Osteocyte (in vitro differentiated cells): ENCODE data around the gene CPXM1. TPM values are rescaled to one million over a fixed set of nuclear protein-coding genes. Genes with fewer than 3 reads are reported as not detected.

Experiments
- DNase-seq: peaks from one replicate; pipeline ENCODE4 v3.0.0; 2021; ENCODE audit warnings: mixed read lengths; ENCODE audit not compliant: unreplicated experiment; ENCODE audit errors: extremely low spot score
- H3K27ac Mint-ChIP-seq: one replicate; pipeline ENCODE4 v1.8.0; 2021; ENCODE audit warnings: mild to moderate bottlenecking, mixed read lengths; ENCODE audit not compliant: unreplicated experiment
- H3K27me3 Mint-ChIP-seq: one replicate; pipeline ENCODE4 v1.8.0; 2021; ENCODE audit warnings: mixed read lengths; ENCODE audit not compliant: unreplicated experiment
- H3K36me3 Mint-ChIP-seq: one replicate; pipeline ENCODE4 v1.8.0; 2021; ENCODE audit warnings: mixed read lengths; ENCODE audit not compliant: unreplicated experiment
- H3K4me1 Mint-ChIP-seq: one replicate; pipeline ENCODE4 v1.8.0; 2021; ENCODE audit warnings: mixed read lengths; ENCODE audit not compliant: unreplicated experiment
- H3K4me3 Mint-ChIP-seq: one replicate; pipeline ENCODE4 v1.8.0; 2021; ENCODE audit warnings: mild to moderate bottlenecking, moderate library complexity, mixed read lengths; ENCODE audit not compliant: unreplicated experiment
- H3K9me3 Mint-ChIP-seq: one replicate; pipeline ENCODE4 v1.8.0; 2021; ENCODE audit warnings: mixed read lengths; ENCODE audit not compliant: unreplicated experiment
- CTCF ChIP-seq: fragments of 200-600 bp; sonication (generic); IDR thresholded peaks from 2 replicates; pipeline ENCODE4 v1.5.0; 2021; ENCODE audit warnings: antibody characterized with exemption, mild to moderate bottlenecking, moderate library complexity
- long read RNA-seq: library from polyadenylated mRNA; unstranded; transcript quantifications from one replicate; pipeline ENCODE4 v2.0.0, GENCODE V29; 2021
- total RNA-seq: library from RNA; stranded (reverse); gene quantifications from 2 replicates; pipeline ENCODE4 v1.2.1, GENCODE V29; 2021

The CPXM1 gene
- total RNA-seq = 84.0 and 85.8 TPM in 2 replicates
- long read RNA-seq, transcript CPXM1-201 (14 exons, 2,391 nt) = major isoform, 30 of 44 reads
- long read RNA-seq, partial matches to known transcripts = 11 of 44 reads
- long read RNA-seq, other reads (novel, unspliced or antisense) = 3 of 44 reads

GRCh38 chr20:2800521-2801285 is at the start of gene CPXM1:
TSS of gene CPXM1 (minus strand) at chr20:2800627. CDS start at chr20:2800572, 55 bp downstream.
- peak; percentile 28 for TF ChIP-seq CTCF
- Mint-ChIP-seq H3K9me3 (no peaks in the 10 kb centered on the region), H3K4me1 (peaks cover 30% of the 10 kb centered on the region), H3K36me3 (peaks cover 2% of the 10 kb centered on the region), H3K27ac (peak within 1 kb of the TSS; percentile 79), H3K27me3 (peaks cover 14% of the 10 kb centered on the region), H3K4me3 (peak within 1 kb of the TSS; percentile 86)
- DNase-seq = no peak

- peaks cover 3% of the 10 kb centered on the region for H3K4me1 Mint-ChIP-seq
- peaks cover 8% of the 10 kb centered on the region for H3K36me3 Mint-ChIP-seq
- no peaks in the 10 kb centered on the region for H3K27me3 Mint-ChIP-seq
- H3K9me3 Mint-ChIP-seq = no peaks in the 10 kb centered on the region
- no peak for TF ChIP-seq CTCF
- no peak overlapping the region for H3K4me3 Mint-ChIP-seq
- no peak overlapping the region for H3K27ac Mint-ChIP-seq
- no peak for DNase-seq
Measured at GRCh38 chr20:2849529-2849928, 49.1 kb upstream of the CPXM1 start.

- H3K27ac Mint-ChIP-seq = no peak overlapping the region
- TF ChIP-seq CTCF = no peak
- no peaks in the 10 kb centered on the region for H3K9me3 Mint-ChIP-seq
- H3K27me3 Mint-ChIP-seq = no peaks in the 10 kb centered on the region
- no peak overlapping the region for H3K4me3 Mint-ChIP-seq
- H3K4me1 Mint-ChIP-seq = peaks cover 3% of the 10 kb centered on the region
- peak; percentile 51 for DNase-seq
- H3K36me3 Mint-ChIP-seq = peaks cover 6% of the 10 kb centered on the region
Measured at GRCh38 chr20:2847802-2848201, 47.4 kb upstream of the CPXM1 start.

- Mint-ChIP-seq H3K4me3 (no peak overlapping the region), H3K27me3 (no peaks in the 10 kb centered on the region), H3K27ac (no peak overlapping the region), H3K4me1 (peaks cover 2% of the 10 kb centered on the region), H3K9me3 (no peaks in the 10 kb centered on the region), H3K36me3 (peaks cover 6% of the 10 kb centered on the region)
- no peak for TF ChIP-seq CTCF
- DNase-seq = no peak
Measured at GRCh38 chr20:2846698-2847097, 46.3 kb upstream of the CPXM1 start.

- H3K27me3 Mint-ChIP-seq = no peaks in the 10 kb centered on the region
- peaks cover 6% of the 10 kb centered on the region for H3K4me1 Mint-ChIP-seq
- no peaks in the 10 kb centered on the region for H3K9me3 Mint-ChIP-seq
- no peak overlapping the region for H3K4me3 Mint-ChIP-seq
- no peak overlapping the region for H3K27ac Mint-ChIP-seq
- peaks cover 6% of the 10 kb centered on the region for H3K36me3 Mint-ChIP-seq
- TF ChIP-seq CTCF = no peak
- DNase-seq = peak; percentile 2
Measured at GRCh38 chr20:2845607-2846006, 45.2 kb upstream of the CPXM1 start.
